Stimulated activated CD4-positive, alpha-beta T cell treated with anti-CD3 and anti-CD28 coated beads, Interleukin-15, amount 100 ng/mL, for 48 hours (primary cell): Measurements from ENCODE around the gene NCK2.

ENCODE experiments used
- DNase-seq, 2 donors: peaks; one replicate each; pipeline ENCODE4 v3.0.0-alpha.2; 2020; ENCODE audit warnings: low read depth in 2 of 2

The NCK2 gene

DNA sequence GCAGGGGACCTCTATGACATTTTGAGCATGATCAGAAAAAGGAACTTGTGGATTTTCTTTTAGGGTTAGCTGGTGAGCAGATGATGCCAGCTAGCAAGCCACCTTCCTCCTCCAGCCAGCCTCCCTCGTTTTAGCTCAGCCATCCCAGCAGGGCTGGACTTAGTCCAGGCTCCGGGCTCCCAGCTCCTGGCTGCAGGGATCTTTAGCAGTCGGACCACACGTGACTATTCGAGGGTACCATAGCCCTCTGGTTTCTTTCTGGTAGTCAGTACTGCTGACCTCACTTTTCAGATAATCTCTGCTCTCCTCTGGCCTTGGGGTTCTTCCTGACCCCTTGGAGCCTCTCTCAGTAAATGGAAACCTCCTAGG, 31.8 kb downstream of the NCK2 start:
- no peak for DNase-seq

DNA sequence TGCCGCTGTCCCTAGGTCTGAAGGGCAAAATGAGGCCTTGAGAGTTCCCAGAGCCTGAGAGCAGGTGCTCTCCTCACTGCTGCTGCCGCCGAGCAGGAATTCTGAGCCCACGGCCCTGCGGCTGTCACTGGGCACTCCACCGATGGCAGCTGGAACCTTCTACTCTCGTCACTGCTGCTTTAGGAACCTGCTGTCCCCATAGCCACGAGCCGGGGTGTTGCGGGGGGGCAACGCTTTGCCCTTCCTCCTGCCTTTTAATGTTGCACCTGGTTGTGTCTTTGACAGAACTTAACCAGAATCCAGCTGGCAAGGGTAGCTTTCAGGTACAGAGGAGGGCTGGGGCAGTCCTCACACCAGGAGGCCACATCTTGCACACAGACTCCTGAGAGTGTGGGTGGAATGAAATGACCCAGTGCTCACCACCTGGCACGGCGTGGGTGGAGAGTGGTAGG, 32.3 kb downstream of the NCK2 start:
- DNase-seq: no peak

DNA sequence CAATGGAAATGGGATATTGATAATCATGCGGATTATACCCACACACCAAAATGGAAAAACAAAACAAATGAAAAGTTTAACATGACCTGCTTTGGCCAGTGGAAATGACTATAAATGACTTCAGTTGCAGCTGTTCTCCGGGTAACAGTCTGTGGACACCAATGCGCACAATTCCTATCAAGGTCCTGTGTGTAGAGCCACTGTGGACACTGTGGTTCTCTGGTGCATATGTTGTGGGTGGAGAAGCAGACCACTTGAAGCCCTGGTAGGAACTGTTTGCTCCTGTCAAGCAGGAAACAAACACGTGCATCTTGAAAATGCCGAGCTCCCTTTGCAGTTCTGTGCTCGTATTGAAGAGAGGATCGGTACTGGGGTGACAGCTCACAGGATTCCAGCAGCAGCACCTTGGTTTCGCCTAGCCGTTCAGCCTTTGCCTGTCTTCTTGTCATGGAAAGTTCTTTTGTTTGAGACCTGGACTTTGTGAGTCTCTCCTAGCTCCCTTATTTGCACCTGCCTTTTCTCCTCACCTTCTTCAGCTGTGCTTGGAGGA, 32.9 kb downstream of the NCK2 start:
- no peak for DNase-seq

DNA sequence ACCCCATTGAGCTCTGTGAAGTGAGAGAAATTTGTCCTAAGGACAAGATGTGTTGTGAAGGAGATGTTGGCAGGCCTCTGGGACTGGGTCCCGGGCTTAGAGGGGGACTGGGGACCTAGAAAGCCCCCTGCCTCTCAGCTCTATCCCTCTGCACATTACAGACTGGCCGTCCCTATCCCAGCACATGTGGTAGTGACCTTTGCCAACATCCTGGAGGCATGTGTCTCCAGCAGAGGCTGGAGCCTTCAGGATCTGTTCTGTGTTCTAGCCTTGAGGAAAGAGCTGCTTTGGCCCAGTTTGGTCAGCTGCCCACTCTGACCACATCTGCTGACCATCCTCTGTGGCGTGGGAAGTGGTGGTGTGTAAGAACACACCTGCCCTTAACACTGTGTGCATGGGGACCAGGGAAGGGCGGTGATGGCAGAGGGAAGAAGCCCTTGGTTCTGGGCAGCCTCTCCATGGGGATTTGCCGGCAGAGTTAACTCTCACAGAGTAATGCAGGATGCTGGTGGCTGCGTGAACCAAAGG, 33.4 kb downstream of the NCK2 start:
- DNase-seq: no peak

DNA sequence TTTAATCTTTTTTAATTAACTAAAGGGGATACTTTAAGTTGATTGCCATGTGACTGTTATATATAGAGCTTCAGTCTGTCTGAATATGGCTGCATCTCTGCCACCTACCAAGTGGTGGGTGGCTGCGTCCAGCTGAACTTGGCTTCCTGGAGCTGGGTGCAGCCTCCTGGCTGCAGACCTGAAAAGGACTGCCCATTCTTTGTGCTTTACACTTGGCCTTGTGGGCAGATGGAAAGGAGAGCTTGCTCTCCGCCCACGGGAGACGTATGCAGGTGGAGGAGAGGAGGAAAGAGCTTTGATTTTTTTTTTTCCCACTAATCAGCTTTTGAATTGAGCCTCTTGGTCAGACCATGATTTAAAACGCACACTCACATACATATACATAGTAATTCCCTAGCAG, 34.7 kb downstream of the NCK2 start:
- no peak for DNase-seq

DNA sequence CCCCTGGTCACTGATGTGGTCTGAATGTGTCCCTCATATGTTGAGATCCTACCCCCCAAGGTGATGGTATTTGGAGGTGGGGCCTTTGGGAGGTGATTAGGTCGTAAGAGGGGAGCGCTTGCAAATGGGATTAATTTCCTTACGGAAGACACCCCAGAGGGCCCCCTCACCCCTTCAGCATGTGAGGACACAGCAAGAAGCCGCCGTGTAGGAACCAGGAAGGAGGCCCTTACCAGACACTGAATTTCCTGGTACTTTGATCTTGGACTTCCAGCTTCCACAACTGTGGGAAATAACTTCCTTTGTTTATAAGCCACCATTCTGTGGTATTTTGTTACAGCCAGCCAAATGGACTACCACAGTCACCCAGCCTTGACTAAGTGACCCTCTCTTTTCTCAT, 35.9 kb downstream of the NCK2 start:
- no peak for DNase-seq

DNA sequence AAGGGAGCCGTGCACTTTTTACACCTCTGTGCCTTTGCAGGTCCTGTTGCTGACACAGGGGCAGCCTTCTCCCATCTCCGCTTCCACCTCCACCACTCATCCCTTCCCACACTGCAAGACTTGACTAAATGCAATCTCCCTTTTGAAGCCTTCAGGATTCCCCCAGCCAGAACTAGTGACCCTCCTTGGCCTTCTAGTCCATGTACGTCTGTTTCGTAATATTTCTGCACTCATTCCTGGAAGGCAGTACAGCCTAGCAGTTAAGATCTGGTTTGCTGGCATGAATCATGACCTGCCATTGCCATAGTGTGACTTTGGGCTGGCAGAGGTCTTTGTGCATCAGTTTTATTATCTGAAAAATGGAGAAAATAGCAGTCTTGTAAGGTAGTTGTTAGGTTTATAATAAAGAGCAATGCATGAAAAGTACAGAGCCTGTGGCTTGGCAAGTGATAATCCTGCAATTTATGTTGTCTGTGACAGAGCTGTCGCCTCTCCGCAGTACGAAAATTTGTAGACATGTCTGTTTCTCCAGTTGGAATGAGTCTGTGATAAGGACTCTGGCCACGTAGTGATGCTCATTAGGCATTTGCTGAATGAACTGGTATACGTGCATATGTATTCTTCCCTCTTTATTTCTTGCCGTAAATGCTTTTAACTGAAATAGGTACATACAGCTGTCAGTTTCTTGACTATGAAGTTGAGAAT, 36.7 kb downstream of the NCK2 start:
- DNase-seq: no peak

DNA sequence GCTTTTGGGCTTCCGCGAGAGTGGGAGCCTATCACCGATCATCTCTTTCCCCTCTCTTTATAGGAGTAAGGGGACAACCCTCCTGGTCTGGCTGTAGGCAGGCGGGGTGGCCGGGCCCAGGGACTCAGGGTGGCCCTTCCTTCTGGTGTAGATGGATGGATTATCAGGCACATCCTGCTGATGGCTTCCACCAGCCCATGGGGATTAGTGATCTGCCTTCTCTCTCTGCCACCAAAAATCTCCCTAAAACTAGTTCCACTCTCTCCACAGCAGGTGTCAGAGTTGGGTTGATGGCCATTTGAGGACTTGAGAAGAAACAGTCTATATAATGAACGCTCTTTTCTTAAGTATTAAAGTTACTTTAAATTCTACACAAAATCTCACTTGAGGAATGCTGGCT, 37.4 kb downstream of the NCK2 start:
- DNase-seq: no peak

DNA sequence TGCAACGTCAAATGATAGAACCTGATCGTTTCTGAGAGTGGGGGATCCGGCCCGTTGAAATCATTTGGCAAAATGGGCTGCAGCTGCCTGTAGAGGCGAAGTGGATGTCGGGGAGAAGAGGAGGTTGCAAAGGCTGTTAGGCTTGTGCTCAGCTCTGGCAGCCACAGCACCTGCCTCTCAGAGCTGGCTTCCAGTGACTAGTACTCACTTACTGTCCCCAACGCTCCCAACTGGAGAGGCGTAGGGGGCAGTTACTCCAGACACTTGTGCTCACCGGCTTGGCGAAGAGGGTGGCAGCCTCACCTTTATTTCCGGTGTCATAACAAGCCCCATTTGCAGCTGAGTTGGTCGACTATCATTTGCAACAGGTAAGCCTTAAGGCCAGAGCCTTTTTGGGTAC, 37.9 kb downstream of the NCK2 start:
- DNase-seq: no peak

DNA sequence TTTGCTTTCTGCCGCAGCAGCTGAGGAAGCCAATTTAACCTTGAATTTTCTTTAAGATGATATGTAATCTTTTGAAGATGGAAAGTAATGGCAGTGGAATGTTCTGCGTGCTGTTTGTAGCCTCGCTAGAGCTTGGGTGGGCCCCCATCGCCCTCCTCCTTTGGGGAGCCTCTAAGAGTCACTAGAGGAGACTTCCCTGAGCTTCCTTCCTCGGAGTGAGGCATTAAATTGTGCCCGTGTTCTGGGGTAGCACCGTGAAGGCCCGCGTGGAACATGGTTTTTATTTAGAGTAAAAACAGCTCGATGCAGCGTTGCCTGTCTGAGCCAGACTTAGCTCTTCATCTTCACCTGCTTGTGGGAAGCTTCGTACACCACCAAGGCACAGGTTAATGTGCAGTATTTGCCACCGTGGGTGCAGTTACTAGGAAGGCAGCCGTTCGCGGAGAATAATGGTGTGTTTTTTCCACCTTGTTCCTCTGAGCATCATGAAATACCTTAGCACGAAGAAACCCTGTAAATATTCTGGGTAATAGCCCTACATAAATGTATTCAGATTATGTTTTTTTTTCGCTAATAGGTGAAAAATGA, 38.5 kb downstream of the NCK2 start:
- DNase-seq: no peak

DNA sequence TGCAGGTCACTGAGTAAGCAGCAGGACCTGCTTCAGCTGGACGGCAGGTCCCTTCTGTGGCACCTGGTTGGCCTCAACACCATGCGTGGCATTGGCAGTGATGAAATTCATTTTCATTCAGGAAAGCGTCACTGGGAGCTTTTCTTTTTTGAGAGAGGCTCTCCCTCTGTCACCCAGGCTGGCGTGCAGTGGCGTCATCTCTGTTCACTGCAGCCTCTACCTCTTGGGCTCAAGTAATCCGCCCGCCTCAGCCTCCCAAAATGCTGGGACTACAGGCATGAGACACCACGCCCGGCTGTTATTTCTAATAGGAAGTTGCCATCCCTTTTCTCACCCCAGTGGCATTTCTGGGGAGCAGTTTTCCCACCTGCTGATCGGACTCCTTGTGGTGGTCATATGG, 39.3 kb downstream of the NCK2 start:
- DNase-seq: no peak

DNA sequence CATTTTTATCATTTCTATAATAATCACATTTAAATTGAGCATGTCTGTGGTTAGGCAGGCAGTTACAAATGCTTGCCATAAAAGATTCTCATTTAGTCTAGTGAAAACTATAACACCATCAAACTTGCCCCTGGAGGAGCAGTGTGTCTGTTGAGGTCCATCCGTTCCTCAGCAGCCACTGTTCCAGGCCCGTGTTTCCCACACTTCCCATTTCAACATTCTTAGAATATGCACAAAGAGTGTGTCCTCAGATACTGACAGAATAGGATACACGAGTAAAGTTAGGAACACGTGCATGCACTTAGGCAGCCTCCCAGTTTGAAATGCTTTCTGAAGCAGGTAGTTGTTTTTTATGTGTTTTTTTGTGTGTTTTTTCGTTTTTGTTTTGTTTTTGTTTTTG, 39.9 kb downstream of the NCK2 start:
- DNase-seq: no peak

DNA sequence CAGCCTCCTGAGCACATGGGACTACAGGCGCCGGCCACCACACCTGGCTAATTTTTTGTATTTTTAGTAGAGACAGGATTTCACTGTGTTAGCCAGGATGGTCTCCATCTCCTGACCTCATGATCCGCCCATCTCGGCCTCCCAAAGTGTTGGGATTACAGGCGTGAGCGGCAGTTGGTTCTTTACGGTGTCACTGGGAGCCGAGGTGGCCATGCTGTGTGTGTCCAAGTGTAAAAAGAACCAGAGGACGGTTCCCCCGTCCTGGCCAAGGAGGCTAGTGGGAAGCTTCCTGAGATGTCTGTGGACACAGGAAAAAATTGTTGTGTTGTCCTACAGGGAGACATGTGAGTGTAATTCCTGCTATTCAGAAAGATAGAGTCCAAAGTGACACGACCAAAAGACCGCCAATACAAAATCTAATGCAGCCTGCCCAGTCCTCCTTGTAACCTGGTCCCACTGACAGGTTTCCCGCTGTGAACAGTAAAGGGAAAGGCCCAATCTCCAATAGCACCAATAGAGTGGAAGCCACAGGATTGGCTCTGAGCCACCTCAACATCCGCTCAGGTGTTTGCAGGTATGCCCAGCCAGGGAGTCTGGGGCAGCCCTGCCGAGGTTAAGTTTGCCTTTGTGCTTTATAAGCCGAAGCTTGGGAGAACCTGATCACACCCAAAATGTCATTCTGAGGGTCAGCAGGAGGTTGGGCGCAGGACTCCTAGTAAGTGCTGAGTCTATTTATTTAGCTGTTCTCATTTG, 40.6 kb downstream of the NCK2 start:
- no peak for DNase-seq

DNA sequence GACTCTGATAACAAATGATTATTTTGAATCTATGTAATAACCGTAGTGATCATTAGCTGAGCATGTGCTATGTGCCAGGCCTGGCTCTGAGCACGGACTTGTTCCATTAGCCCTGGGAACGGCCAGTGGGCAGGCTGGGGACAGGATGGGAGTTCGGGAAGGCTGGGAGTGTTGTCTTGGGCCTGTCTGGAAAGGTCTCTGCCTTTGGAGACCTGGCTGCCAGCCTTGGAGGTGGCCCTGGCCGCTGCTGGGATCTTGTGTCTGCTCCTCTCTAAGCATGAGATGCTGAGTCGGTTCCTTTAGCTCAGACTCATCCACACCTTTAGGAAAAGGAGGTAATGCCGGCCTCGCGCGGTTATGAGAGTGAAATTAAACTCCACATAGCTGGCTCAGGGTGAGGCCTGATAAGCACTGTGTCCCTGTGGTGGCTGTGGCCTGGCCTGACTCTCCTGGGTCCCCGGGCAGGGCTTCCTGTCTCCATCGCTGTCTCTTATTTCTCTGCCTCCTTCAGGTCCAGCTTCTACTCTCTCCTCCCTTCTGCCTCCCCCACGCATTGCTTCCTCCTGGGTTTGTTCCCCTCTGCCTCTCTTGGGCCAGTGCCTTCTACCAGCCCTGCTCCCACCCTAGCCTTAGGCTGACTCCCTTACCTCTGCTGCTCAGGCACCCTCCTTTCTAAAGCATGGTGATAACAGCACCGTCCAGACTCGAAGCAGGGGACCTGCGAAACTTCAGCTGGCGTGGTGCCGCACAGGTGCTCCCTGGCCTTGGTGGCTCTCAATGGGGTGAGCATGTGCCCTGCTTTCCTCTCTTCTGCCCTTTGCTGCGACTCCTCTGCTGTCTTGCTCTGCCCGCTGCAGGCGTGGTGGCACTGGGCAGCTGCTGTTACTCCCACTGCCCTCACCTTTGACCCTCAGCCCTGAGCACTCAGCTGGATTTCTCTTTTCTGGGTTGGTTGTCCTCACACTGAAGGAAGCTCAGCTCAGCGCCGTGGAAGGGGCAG, 41.8 kb downstream of the NCK2 start:
- DNase-seq: no peak

DNA sequence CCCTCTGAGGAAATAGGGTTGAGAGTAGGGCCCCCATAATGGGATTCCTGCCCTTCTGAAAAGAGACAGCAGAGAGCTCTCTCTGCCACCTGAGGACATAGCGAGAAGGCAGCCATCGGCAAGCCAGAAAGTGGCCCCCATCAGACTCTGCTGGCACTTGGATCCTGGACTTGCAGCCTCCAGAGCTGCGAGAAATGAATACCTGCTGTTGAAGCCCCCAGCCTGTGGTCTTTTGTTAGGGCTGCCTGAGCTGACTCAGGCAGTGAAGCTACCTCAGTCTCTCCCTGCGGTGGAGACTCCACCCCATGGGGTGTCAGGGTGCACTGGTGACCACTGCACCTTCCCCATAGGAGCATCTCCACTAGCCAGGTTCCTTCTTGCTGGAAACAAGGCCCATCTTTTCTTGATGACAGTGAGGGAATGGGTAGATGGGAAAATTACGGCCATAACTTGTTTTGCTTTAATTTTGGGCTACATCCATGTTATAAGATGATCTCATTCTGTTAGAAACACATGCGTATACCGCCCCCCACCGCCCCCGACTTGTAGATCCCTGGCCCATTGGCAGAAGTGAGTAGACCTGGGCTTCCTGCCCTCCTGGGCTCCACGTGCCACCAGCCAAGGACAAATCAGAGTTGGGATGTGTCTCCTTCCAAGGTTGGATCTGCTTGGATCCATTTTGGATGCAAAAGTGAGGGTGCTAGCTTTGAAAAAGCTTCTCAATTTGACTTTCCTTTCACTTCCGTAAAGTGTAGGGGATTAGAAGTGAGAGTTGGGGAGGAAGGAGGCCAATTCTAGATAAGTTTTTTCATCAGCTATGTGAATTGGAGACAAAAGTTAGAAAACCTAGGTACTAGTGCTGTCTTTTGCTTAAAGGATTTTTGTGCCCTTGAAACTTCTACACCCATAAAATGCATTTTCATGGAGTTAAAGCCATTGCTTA, 42.9 kb downstream of the NCK2 start:
- no peak for DNase-seq

DNA sequence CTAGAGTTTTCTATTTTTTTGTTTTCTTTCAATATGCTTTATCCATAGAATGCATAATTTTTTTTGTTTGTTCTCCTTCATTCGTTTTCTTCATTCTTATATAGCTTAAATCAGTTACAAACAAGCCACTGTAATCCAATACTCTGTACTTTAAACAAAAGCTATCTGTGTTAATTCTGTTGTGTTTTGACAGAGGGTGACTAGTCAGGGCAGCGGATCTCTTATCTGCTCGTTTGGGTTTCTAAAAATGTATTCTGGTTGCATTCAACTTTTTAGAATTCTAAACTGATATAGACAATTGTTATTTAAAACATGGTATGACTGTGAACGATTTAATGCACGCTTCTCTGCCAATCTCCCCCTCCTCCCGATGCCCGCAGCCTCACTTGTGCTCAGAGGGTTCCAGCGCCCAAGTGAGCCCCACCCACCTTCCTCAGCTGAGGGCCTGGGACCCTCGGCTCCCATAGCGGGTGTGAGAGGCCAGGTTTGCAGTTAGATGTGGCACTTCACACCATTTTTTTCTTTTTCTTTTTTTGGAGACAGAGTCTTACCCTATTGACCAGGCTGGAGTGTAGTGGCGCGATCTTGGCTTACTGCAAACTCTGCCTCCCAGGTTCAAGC, 44.1 kb downstream of the NCK2 start:
- no peak for DNase-seq

DNA sequence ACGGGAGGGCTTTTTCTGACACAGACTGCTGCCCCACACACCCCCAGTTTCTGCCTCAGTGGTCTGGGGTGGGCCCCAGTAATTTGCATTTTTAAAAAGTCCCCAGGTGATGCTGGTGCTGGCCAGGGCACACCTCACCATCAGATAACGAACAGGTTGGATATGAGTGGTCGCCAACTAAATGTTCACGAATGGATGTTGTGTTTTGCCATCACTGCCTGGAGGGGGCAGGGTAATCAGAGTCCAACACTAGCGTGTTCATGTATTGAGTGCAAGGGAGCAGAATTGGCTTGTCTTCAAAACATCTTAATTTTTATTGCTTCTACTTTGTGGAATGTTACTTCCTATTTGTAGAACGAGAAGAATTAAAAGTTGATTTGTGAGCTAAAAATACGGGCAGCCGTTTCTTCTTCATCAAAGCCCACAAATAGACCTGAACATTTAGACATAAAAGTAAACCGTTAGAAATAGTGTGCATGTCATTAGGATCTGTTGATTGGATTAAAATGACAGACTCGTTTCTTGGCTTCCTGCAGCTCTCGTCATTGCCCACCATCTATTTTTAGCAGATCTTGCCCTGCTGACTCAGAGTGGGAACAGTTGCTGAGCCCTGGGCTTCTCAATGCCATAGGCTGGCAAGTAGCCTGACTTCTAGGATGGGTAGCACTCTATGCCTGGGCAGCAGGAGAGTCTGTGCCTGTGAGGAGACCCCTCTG, 45.2 kb downstream of the NCK2 start:
- DNase-seq: peak in 1 of 2 donors; percentile 63

DNA sequence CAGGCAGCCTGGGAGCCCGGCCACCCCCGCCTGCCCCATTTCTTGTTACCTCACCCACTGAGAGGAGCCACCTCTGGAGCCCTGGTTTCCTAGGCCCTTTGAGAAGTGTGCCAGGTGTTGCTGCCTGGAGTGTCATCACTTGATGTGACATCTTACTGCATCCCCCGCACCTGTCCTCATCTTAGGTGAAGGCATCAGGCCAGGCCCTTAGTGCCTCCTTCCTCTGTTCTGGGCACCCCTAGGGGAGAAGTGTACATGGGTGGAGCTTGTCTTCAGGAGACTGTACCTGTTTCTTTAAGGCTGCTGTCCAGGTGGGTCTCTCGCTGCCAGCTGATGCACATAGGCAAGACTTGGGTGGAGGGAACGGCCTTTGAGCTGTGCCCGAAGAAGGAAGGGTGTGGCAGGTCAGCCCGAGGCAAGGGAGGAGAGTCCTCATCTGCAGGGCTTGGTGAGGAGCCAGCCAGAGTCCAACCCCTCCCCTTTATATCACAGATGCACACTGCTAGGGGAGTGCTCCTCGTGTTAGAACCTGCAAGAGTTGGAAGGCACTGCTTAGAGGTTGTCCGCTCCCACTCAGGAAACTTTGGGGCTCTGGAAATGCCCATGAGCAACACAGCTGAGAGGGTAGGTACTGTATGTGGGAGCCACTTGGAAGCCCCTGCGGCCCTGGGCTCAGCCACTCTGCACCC, 45.9 kb downstream of the NCK2 start:
- DNase-seq: no peak

DNA sequence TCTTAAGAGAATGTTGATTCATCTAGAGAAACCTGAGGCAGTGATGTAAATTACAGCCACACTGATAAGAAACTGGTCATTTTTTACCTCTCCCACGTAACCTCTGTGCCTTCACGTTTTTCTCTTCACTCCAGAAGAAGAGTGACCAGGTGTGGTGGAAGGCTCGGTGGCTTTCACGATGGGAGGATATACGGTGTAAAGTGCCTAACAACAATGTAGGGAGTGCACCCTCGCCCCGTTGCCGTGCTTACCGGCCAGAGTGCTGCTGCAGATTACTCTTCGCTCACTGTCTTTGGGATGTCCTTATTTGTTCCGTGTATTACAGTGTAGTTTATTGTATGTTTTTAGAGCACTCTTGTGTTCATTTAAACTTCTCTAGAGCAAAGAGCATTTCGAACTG, 46.5 kb downstream of the NCK2 start:
- DNase-seq: no peak
